ENCODE measurements around the gene XRCC6.

The XRCC6 gene

DNA sequence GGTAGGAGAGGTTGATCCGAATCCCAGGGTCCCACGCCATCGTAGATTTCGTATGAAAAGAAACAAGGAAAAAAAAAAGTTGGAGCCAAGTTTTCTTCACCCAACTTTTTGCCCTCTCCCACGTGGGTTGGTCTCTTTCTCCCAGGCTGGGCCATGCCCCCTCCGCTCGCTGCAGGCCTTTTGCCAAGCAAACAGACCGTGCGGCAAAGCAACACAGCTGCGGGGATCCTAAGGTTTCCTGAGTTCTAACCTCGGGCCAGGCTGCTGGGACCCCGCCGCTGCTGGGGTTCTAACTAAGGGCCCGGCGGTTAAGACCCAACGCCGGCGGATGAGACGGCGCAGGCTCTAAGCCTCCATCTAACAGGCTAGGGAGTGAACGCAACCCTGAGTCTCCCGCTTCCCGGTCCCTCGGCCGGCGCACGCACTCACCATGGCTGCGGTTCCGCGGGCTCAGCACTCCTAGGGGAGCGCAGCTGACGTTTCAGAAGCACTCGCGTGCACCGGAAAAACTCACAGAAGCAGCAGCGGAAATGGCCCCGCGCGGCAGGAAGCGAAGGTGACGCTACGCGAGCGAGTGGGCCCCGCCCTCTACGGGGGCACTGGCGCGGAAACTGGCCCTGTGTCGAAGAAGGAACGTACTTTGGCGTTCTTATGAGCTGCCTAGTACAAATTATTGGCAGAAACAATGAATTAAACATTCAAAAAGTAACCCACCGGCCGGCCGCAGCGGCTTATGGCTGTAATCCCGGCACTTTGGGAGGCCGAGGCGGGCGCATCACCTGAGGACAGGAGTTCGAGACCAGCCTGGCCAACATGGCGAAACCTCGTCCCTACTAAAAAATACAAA is 67.5 kb downstream of the XRCC6 start, which contains the start of gene SNU13:
SNU13 (minus strand) TSS at position 503 of the 847 bp plus-strand sequence; CDS start at position 432, 71 bp downstream.
- DNase-seq: peak; percentile 81

DNA sequence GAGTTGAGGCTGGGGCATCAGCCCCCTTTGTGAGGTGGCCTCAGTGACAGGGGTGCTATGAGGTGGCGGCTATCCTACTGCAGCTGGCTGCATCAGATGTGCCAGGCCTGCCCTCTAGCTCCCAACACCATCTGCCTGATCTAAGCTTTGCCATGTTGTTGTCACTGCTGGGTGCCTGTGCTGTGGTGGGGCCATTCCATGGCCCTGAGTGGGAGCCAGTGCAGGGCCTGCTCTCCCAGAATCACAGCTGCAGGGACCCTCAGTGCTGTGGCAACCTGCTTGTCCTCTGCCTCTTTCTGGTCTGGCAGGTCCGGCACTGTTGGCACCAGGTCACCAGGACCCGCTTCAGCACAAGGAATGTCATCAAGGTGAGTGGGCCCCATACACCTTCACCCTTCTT is 69.4 kb downstream of the XRCC6 start:
- no peak for DNase-seq

DNA sequence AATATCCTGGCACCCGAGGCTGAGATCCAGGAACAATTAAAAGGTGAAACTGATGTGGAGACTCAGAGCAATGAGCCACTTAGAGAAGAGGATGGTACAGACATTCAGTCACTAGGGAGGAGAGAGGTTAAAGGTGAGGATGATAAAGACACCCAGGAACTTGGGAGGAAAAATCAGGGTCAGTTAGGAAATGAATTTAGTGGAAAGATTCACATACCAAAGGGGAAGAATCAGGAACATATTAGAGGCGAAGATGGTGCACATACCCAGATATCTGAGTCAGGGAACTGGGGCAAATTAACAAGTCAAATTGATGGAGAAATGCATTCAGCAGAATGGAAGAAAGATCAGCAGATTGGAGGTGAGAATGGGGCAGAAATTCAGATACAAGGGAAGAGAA is 74.1 kb downstream of the XRCC6 start:
- DNase-seq: no peak

DNA sequence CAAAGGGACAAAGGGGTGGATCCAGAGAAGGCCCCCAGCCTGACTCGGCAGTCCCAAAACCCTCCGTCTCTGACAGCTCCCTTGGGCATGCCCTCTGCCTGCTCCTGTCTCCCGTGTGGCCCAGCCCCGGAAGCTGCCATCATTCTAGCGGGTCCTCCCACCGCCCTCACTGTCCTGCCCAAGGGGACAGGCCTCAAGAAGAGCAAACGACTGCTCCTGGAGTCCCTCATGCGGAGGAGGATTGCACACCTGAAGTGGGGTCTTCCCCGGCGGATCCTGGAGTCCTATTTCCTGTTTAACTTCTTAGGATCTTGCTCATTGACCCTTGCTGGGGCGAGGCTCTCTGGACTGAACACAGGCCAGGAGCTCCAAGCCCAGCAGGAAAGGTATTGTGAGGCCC is 75.6 kb downstream of the XRCC6 start:
- DNase-seq: no peak

DNA sequence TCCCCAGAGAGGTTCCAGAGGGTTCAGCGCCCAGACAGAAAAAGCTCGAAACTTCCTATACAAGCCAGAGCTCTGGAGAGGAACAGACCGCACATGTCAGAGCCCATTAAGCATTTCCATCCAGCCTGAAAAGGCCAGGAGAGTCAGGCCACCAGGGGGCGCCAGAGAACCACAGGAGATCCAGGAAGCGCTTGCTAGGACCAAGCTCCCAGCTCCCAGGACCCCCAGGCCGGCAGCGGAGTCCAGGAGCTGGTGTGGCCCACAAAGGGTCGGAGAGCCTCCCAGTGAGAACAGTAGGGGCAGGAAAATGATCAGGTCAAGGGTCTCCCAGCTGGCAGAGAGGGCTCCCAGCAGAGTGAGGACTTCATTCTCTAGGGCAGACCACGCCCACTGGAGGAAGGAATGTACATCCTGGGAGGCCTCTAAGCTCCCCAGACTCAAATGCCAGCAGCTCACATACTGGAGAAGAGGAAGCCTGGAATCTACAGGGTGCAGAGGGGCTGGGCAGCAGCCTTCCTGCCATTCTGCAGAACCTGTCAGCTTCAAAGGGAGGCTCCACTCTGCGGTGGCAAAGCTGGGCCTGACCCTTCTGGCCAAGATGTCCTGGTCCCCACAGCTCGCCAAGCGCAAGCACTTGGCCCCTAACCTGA is 76.2 kb downstream of the XRCC6 start:
- peak; percentile 80 for DNase-seq

DNA sequence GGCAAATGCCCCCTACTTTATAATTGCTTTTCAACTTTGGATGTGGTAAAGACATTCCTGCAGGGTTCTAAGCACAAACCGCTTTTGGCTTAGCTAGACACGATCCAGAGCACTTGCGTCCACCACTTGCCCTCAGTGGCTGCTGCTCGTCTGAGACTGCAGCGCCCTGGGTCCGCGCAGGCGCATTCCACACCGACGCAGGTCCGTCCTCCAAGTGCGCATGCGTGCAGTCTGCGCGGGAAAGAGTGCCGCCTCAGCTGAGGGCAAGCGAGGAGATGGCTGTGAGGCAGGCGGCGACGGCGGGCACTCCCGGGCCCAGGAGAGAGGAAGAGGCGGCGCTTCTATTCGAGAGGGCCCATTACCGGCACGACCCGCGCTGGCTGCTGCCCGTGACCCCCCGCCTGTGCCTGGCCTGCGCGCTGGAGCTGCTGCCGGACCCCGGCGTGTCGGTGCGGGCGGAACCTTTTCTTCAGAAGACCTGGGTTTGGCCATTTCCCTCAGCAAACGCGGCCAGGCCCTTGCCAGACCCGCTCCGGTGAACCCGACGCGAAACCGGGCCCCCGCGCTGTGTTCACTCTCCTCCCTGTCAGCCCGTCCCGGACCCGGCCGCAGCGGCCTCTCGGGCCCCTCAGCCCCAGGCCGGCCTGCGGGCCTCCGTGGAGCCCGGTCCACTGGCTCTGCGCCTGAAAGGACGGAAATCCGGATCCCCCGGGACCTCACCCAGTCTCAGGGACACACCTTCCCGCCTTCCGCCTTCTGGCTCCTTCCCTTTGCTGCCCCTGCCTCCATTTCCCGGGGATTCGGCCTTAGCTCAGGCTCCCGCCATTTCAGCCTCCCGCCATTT is 78.4 kb downstream of the XRCC6 start, which contains the start of gene MEI1:
MEI1 (plus strand) TSS at position 240 of the 844 bp plus-strand sequence; CDS start at position 276, 36 bp downstream.
- peak; percentile 67 for DNase-seq

DNA sequence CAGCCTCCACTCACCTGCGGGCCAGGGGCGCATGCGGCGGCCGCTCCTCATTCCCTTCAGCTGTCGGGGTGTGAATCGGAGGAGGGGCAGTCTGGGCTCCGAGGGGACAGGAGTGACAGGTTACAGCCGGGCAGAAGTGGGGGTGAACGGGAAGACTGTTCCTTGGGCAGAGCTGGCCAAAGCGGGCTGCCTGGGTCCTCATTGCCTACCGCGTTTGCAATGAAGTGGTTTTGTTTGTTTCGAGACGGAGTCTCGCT is 78.9 kb downstream of the XRCC6 start:
- DNase-seq: no peak

DNA sequence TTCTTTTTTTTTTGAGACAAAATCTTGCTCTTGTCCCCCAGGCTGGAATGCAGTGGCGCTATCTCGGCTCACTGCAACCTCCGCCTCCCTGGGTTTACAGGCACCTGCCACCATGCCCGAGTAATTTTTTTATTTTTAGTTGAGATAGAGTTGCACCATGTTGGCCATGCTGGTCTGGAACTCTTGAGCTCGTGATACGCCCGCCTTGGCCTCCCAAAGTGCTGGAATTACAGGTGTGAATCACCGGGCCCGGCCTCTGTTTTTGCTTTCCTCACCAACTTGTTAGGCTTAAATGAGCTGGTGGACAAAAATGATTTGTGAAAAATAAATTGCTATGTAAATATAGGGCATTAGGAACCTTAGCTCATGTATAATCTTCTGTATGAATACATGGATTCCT is 81.7 kb downstream of the XRCC6 start:
- DNase-seq: no peak

DNA sequence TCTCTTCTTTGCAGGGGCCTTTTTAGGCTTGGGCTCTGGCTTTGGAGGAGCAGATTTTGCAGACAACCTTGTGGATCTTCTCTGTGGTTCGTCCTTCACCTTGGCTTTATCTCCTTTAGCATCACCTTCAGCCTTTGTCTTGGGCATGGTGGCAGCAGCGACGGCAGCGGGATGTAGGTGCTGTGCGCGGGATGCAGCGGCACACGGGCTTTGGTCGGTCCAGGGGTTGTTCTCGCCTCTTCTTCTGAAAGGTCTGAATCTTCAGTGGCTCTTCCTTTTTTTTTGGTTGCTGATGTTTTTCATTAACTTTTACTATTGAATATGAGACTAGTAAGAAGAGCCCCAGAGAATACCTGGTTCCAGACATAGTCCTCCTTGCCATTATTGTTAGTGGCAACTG is 88.2 kb downstream of the XRCC6 start:
- DNase-seq: no peak

DNA sequence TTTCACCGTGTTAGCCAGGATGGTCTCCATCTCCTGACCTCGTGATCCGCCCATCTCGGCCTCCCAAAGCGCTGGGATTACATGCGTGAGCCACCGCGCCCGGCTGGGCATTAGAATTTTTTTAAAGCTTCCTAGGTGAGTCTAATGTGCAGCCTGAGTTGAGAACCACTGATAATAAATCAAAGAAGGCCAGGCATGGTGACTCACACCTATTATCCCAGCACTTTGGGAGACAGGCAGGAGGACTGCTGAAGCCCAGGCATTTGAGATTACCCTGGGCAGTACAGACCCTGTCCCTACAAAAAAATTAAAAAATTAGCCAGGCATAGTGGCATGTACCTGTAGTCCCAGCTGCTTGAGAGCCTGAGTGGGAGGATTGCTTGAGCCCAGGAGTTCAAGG is 91.9 kb downstream of the XRCC6 start:
- DNase-seq: no peak

Measured in DMS153 (cell line).